ENCODE measurements around the gene ADAM8.
"Not testable (repeated sequence)": the region's sequence is repeated elsewhere in the genome, so short reads cannot be mapped to it uniquely, and the experiment has no call there.

The ADAM8 gene

GRCh38 chr10:133272301-133272963, 4.2 kb downstream of the ADAM8 start:
- Mint-ChIP-seq H3K27me3 (no peaks in the 10 kb centered on the region), H3K9me3 (no peaks in the 10 kb centered on the region), H3K36me3 (peaks cover 16 to 19% of the 10 kb centered on the region in 2 donors), H3K4me1 (peaks cover 14 to 37% of the 10 kb centered on the region in 2 donors), H3K27ac (no peak overlapping the region), H3K4me3 (no peak overlapping the region)
- DNase-seq (no peak), ATAC-seq (replicated peaks) (no peak)

GRCh38 chr10:133271521-133272300, 5.0 kb downstream of the ADAM8 start:
- H3K4me1 Mint-ChIP-seq, result peaks cover 11 to 30% of the 10 kb centered on the region in 2 donors
- ATAC-seq (replicated peaks) (no peak), DNase-seq (no peak)
- no peaks in the 10 kb centered on the region for H3K9me3 Mint-ChIP-seq
- no peak overlapping the region for H3K27ac Mint-ChIP-seq
- H3K36me3 Mint-ChIP-seq, result peaks cover 16 to 21% of the 10 kb centered on the region in 2 donors
- H3K27me3 Mint-ChIP-seq, result no peaks in the 10 kb centered on the region
- H3K4me3 Mint-ChIP-seq, result no peak overlapping the region

GRCh38 chr10:133270773-133271297, 5.8 kb downstream of the ADAM8 start:
- H3K27ac Mint-ChIP-seq, result no peak overlapping the region
- no peaks in the 10 kb centered on the region for H3K27me3 Mint-ChIP-seq

DNA sequence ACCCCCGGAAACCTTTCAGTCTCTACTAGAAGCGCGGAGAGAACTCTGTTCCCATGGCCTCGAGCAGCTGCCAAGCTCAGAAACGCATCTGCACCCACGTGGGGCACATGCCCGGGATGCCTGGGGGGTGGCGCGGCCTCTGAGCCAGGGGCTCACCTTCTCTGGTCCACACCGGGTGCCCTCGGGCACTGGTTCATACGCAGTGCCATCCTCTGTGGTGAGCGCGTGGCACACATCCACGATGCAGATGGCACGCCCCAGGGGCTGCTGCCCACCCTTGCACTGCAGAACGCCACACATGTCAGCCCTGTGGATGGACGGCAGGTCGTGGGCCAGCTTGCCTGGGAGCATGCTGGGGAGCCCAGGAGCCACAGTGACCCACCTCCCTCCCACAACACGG, 6.5 kb downstream of the ADAM8 start:
- Mint-ChIP-seq H3K9me3 (no peaks in the 10 kb centered on the region), H3K4me3 (no peak overlapping the region), H3K36me3 (peaks cover 24% of the 10 kb centered on the region in 2 donors), H3K27me3 (no peaks in the 10 kb centered on the region), H3K4me1 (peaks cover 9 to 19% of the 10 kb centered on the region in 2 donors), H3K27ac (no peak overlapping the region)
- ATAC-seq (replicated peaks), result no peak
- no peak for DNase-seq

More at GRCh38 chr10:133270773-133271297, 5.8 kb downstream of the ADAM8 start:
- DNase-seq (no peak), ATAC-seq (replicated peaks) (no peak)
- Mint-ChIP-seq H3K9me3 (no peaks in the 10 kb centered on the region), H3K36me3 (peaks cover 18 to 24% of the 10 kb centered on the region in 2 donors), H3K4me3 (no peak overlapping the region), H3K4me1 (peaks cover 10 to 22% of the 10 kb centered on the region in 2 donors)

DNA sequence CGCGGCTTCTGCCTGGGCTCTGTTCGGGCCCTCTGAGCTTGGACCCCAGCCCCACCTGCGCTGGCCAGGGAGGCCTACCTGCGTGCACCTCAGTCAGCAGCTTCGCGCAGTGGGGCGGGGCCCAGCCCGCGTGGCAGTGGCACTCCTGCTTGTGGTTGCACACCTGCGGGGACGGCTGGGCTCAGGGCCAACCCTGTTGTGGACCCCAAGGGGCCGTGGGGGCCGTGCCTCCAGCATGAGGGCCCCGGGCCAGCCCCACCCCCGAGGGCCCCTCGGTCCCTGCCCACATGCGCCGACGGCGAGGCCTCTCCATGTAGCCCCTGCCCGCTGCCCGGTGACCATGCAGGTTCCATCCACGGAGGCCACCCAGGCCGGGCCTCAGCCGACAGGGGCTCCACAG, 7.3 kb downstream of the ADAM8 start:
- H3K27ac Mint-ChIP-seq, result no peak overlapping the region
- ATAC-seq (replicated peaks) (no peak), DNase-seq (no peak)
- no peak overlapping the region for H3K4me3 Mint-ChIP-seq
- peaks cover 24 to 26% of the 10 kb centered on the region in 2 donors for H3K36me3 Mint-ChIP-seq
- H3K9me3 Mint-ChIP-seq, result no peaks in the 10 kb centered on the region
- no peaks in the 10 kb centered on the region for H3K27me3 Mint-ChIP-seq
- H3K4me1 Mint-ChIP-seq, result peaks cover 10 to 20% of the 10 kb centered on the region in 2 donors

- Mint-ChIP-seq H3K36me3 (peaks cover 27 to 29% of the 10 kb centered on the region in 2 donors), H3K27ac (peak overlapping the region; percentile 42), H3K27me3 (no peaks in the 10 kb centered on the region), H3K4me3 (no peak overlapping the region), H3K4me1 (peaks cover 14 to 28% of the 10 kb centered on the region in 2 donors), H3K9me3 (no peaks in the 10 kb centered on the region)
- no peak for ATAC-seq (replicated peaks)
- DNase-seq, result no peak
Observed at GRCh38 chr10:133268532-133268931, 8.1 kb downstream of the ADAM8 start.

- no peak overlapping the region for H3K4me3 Mint-ChIP-seq
- no peak for ATAC-seq (replicated peaks)
- H3K27ac Mint-ChIP-seq, result no peak overlapping the region
- no peaks in the 10 kb centered on the region for H3K9me3 Mint-ChIP-seq
- no peaks in the 10 kb centered on the region for H3K27me3 Mint-ChIP-seq
- H3K36me3 Mint-ChIP-seq, result peaks cover 27 to 29% of the 10 kb centered on the region in 2 donors
- DNase-seq, result no peak
- H3K4me1 Mint-ChIP-seq, result peaks cover 14 to 32% of the 10 kb centered on the region in 2 donors
Observed at GRCh38 chr10:133267829-133268228, 8.8 kb downstream of the ADAM8 start.

GRCh38 chr10:133267293-133267692, 9.4 kb downstream of the ADAM8 start:
- Mint-ChIP-seq H3K27ac (no peak overlapping the region), H3K4me3 (no peak overlapping the region), H3K27me3 (no peaks in the 10 kb centered on the region), H3K9me3 (no peaks in the 10 kb centered on the region), H3K36me3 (peaks cover 24 to 26% of the 10 kb centered on the region in 2 donors), H3K4me1 (peaks cover 14 to 36% of the 10 kb centered on the region in 2 donors)
- no peak for DNase-seq
- ATAC-seq (replicated peaks), result no peak

DNA sequence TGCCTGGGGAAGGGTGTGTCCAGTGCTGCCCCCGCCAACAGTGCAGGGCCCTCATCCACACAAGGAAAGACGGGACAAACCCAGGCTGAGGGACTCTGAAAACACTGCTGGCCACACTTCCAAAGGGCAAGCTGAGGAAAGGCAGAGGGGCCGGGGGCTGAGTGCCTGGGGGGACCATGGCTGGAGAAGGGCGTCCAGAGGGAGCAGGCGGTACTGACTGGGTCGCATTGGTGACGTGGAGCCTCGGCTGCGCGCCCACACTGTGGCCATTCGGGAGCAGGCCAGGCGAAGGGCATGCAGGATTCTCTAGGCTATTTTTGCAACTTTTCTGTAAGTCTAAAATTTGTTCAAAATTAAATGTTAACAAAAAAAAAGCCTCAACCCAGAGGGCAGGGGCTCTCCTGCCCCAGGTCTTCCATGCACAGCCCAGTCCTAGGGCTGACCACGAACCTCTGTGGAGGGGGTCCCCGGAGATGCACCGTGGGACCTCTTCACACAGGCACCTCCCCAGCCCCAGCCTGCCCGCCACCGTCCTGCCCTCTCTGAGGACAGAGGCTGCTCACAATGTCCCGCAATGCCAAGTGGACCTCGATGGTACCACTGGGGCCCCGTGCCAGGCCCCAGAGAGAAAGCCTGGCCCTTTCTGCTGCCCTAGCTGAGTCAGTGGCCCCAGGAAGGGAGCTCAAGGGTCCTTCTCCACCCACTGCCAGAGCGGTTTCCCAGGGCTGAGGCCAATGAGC, 10.4 kb downstream of the ADAM8 start:
- Mint-ChIP-seq H3K4me3 (no peak overlapping the region), H3K9me3 (no peaks in the 10 kb centered on the region), H3K27me3 (no peaks in the 10 kb centered on the region), H3K36me3 (peaks cover 18% of the 10 kb centered on the region in 2 donors), H3K27ac (no peak overlapping the region), H3K4me1 (peaks cover 15 to 31% of the 10 kb centered on the region in 2 donors)
- DNase-seq, result no peak
- ATAC-seq (replicated peaks), result no peak

DNA sequence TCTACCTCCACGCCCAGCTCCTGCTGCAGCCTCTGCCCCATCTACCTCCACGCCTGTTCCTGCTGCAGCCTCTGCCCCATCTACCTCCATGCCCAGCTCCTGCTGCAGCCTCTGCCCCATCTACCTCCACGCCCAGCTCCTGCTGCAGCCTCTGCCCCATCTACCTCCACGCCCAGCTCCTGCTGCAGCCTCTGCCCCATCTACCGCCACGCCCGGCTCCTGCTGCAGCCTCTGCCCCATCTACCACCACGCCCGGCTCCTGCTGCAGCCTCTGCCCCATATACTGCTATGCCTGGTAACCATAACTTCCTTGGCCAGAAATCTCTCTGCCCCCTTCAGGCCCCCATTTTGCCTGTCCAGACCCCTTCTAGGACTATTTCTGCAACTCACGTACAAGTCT, 11.6 kb downstream of the ADAM8 start:
- not testable (repeated sequence) for ATAC-seq (replicated peaks); DNase-seq; H3K9me3 Mint-ChIP-seq; H3K4me3 Mint-ChIP-seq; H3K27me3 Mint-ChIP-seq
- peak overlapping the region; percentile 62 for H3K27ac Mint-ChIP-seq
- peaks cover 14 to 15% of the 10 kb centered on the region in 2 donors for H3K36me3 Mint-ChIP-seq
- H3K4me1 Mint-ChIP-seq, result peaks cover 25 to 42% of the 10 kb centered on the region in 2 donors

GRCh38 chr10:133264461-133264860, 12.2 kb downstream of the ADAM8 start:
- Mint-ChIP-seq H3K4me3 (no peak overlapping the region), H3K36me3 (peaks cover 13 to 15% of the 10 kb centered on the region in 2 donors), H3K27me3 (no peaks in the 10 kb centered on the region), H3K4me1 (peaks cover 29 to 48% of the 10 kb centered on the region in 2 donors), H3K27ac (peak overlapping the region; percentile 87), H3K9me3 (no peaks in the 10 kb centered on the region)
- ATAC-seq (replicated peaks), result no peak
- DNase-seq, result no peak

GRCh38 chr10:133263674-133264073, 13.0 kb downstream of the ADAM8 start:
- no peak overlapping the region for H3K27ac Mint-ChIP-seq
- no peaks in the 10 kb centered on the region for H3K27me3 Mint-ChIP-seq
- DNase-seq (no peak), ATAC-seq (replicated peaks) (no peak)
- peaks cover 34 to 56% of the 10 kb centered on the region in 2 donors for H3K4me1 Mint-ChIP-seq
- H3K4me3 Mint-ChIP-seq, result no peak overlapping the region
- no peaks in the 10 kb centered on the region for H3K9me3 Mint-ChIP-seq
- peaks cover 11 to 13% of the 10 kb centered on the region in 2 donors for H3K36me3 Mint-ChIP-seq

- peak overlapping the region in 1 of 2 donors; percentile 14 for H3K4me3 Mint-ChIP-seq
- peaks cover 41 to 65% of the 10 kb centered on the region in 2 donors for H3K4me1 Mint-ChIP-seq
- no peaks in the 10 kb centered on the region for H3K9me3 Mint-ChIP-seq
- no peak for DNase-seq
- ATAC-seq (replicated peaks), result no peak
- peaks cover 7 to 13% of the 10 kb centered on the region in 2 donors for H3K36me3 Mint-ChIP-seq
- no peaks in the 10 kb centered on the region for H3K27me3 Mint-ChIP-seq
- no peak overlapping the region for H3K27ac Mint-ChIP-seq
Observed at GRCh38 chr10:133262696-133263095, 14.0 kb downstream of the ADAM8 start.

GRCh38 chr10:133261726-133262325, 14.8 kb downstream of the ADAM8 start:
- Mint-ChIP-seq H3K27me3 (no peaks in the 10 kb centered on the region), H3K36me3 (peaks cover 6 to 13% of the 10 kb centered on the region in 2 donors), H3K4me1 (peaks cover 46 to 70% of the 10 kb centered on the region in 2 donors), H3K9me3 (no peaks in the 10 kb centered on the region), H3K27ac (peak overlapping the region; percentile 97), H3K4me3 (peak overlapping the region; percentile 88 to 91)
- peak; percentile 71 for DNase-seq
- peak; percentile 53 to 67 for ATAC-seq (replicated peaks)
